ENCODE measurements around the gene DNMT3B.

Gene DNMT3B

DNA sequence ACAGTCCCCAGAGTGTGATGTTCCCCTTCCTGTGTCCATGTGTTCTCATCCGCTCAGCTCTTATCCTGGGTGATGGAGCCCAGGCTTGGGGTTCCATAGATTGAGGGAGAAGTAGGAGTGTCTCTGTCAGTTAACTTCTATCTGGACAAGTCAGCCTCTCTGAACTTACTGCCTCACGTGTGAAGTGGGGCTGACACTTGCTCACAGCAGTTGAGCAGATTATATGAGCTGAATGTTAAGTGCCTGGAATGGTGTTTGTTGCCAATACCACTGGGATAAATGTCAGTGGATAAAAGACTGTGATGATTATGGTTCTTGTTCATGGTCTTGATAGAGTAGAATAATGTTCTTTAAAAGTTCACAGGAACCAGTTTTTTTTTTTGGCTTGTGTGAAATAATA is 79.4 kb downstream of the DNMT3B start:
- no peaks in the 10 kb centered on the region for H3K9me3 ChIP-seq
- TF ChIP-seq, protein P1, sequence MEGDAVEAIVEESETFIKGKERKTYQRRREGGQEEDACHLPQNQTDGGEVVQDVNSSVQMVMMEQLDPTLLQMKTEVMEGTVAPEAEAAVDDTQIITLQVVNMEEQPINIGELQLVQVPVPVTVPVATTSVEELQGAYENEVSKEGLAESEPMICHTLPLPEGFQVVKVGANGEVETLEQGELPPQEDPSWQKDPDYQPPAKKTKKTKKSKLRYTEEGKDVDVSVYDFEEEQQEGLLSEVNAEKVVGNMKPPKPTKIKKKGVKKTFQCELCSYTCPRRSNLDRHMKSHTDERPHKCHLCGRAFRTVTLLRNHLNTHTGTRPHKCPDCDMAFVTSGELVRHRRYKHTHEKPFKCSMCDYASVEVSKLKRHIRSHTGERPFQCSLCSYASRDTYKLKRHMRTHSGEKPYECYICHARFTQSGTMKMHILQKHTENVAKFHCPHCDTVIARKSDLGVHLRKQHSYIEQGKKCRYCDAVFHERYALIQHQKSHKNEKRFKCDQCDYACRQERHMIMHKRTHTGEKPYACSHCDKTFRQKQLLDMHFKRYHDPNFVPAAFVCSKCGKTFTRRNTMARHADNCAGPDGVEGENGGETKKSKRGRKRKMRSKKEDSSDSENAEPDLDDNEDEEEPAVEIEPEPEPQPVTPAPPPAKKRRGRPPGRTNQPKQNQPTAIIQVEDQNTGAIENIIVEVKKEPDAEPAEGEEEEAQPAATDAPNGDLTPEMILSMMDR (IDR thresholded peaks at IDR 0.05; ENCODE audit: low read depth, low read length): no peak
- H3K36me3 ChIP-seq: peaks cover 90% of the 10 kb centered on the region
- H3K27me3 ChIP-seq: no peaks in the 10 kb centered on the region
- no peak for DNase-seq
- no peak overlapping the region for H3K4me3 ChIP-seq (ENCODE audit: low read depth, low read length)
- H3K4me1 ChIP-seq: peaks cover 8% of the 10 kb centered on the region

DNA sequence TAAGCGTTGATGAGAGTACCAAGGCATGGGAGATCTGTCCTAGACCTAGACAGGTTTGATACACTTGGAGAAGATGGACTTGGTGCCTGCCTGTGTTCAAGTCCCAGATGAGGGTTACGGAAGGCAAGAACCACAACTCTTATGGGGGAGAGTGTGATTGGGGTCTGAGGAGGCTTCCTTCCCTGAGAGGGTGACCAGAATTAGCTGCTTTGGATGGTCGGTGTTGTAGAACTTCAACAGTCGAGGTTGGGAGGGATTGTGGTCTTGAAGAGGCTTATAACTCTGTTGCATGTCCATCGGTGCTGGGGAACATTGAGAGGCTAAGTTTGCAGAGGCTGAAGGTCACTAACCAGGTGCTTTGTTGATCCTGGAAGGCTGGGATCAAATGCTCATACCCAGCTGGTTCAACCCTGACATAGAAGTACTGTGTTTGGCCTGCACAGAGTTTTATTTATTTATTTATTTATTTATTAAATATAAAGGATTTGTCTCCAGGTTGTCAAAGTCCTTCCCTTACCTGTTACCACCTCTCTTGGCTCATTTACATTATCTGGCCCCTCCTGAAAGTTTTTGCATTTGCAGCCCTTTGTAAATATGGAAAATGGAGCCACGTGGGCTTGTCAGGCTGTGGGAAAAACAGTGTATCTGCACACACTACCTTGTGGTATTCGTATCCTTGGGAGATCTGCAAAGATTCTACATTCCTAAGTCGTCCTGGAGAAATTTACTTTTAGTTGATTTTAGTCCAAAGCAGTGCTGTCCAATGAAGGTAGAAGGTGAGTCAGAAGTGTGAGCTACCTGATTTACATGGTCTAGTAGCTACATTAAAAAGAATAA is 80.7 kb downstream of the DNMT3B start:
- TF ChIP-seq, protein P1 (IDR thresholded peaks at IDR 0.05; ENCODE audit: low read depth, low read length): no peak
- Histone ChIP-seq H3K9me3 (no peaks in the 10 kb centered on the region), H3K4me1 (peaks cover 8% of the 10 kb centered on the region), H3K4me3 (ENCODE audit: low read depth, low read length) (no peak overlapping the region), H3K36me3 (peaks cover 90% of the 10 kb centered on the region), H3K27me3 (no peaks in the 10 kb centered on the region)
- no peak for DNase-seq

DNA sequence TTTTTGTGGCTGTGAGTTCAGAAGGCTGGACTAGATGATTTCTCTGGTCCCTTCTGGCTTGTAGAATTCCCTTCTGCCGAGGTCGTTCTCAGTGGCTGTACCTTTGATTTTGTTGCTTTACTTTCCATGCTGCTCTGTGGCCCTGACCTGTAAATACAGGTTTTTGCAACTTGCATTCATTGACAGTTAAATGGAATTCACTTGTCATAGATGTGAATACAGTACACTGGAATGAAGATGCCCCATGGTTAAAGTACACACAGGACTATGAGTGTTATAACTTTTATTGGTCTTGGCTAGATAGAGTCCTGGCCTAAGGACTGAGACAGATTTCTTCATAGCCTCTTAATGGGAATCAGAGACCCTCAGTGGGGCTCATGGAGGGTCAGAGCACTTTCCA is 83.6 kb downstream of the DNMT3B start:
- TF ChIP-seq, protein P1 (IDR thresholded peaks at IDR 0.05; ENCODE audit: low read depth, low read length): no peak
- no peaks in the 10 kb centered on the region for H3K9me3 ChIP-seq
- H3K4me3 ChIP-seq (ENCODE audit: low read depth, low read length): no peak overlapping the region
- no peak for DNase-seq
- peaks cover 80% of the 10 kb centered on the region for H3K36me3 ChIP-seq
- H3K27me3 ChIP-seq: no peaks in the 10 kb centered on the region
- H3K4me1 ChIP-seq: no peaks in the 10 kb centered on the region

DNA sequence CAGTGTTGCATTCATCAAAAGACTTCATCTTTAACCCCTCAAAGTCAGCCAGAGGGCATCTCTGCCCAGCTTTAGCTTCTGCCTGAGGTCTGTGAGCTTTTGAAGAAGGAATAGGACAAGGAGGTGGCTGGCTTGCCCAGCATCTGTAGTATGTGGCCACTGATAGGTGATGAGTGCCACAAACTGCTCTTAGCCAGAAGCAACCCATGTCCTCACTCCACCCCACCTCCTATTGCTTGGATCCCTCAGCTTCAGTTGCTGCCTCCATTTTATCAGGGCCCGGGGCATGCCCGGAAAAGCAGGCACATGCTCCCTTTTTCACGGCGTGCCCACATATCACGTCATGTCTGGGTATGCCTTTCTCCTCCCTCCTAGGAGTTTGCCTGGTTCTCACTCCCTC is 84.7 kb downstream of the DNMT3B start:
- peaks cover 80% of the 10 kb centered on the region for H3K36me3 ChIP-seq
- H3K9me3 ChIP-seq: no peaks in the 10 kb centered on the region
- H3K4me1 ChIP-seq: no peaks in the 10 kb centered on the region
- H3K27me3 ChIP-seq: no peaks in the 10 kb centered on the region
- H3K4me3 ChIP-seq (ENCODE audit: low read depth, low read length): no peak overlapping the region
- TF ChIP-seq, protein P1 (IDR thresholded peaks at IDR 0.05; ENCODE audit: low read depth, low read length): no peak
- DNase-seq: no peak

DNA sequence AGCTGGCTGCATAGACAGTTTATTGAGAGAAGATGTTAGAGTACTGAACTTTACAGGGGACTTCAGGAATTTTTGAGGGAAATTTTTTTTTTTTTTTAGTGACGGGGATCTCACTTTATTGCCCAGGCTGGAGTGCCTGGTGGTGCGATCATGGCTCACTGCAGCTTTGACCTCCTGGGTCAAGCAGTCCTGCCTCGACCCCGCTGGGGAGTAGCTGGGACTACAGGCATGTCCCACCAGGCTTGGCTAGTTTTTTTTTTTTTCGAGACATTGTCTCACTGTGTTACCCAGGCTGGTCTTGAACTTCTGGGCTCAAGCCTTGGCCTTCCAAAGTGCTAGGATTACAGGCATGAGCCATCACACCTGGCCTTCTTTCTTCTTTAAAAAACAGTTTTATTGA is 85.8 kb downstream of the DNMT3B start:
- H3K4me3 ChIP-seq (ENCODE audit: low read depth, low read length): no peak overlapping the region
- TF ChIP-seq, protein P1 (IDR thresholded peaks at IDR 0.05; ENCODE audit: low read depth, low read length): no peak
- no peak for DNase-seq
- no peaks in the 10 kb centered on the region for H3K4me1 ChIP-seq
- H3K9me3 ChIP-seq: no peaks in the 10 kb centered on the region
- H3K36me3 ChIP-seq: peaks cover 71% of the 10 kb centered on the region
- H3K27me3 ChIP-seq: no peaks in the 10 kb centered on the region

DNA sequence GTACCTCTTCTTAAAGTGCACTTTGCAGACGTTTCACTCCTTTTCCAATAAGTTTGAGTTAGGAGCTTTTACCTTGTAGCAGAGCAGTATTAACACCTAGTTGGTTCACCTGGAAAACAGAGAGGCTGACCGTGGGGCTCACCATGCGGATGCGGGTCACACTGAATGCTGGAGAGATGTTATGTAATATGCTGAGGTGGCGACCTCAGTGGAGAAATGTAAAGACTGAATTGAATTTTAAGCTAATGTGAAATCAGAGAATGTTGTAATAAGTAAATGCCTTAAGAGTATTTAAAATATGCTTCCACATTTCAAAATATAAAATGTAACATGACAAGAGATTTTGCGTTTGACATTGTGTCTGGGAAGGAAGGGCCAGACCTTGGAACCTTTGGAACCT is 86.7 kb downstream of the DNMT3B start:
- Histone ChIP-seq H3K4me1 (no peaks in the 10 kb centered on the region), H3K36me3 (peaks cover 64% of the 10 kb centered on the region)
- DNase-seq: no peak

More for the DNA sequence above, 86.7 kb downstream of the DNMT3B start:
- Histone ChIP-seq H3K9me3 (no peaks in the 10 kb centered on the region), H3K4me3 (ENCODE audit: low read depth, low read length) (no peak overlapping the region), H3K27me3 (no peaks in the 10 kb centered on the region)
- TF ChIP-seq, protein P1 (IDR thresholded peaks at IDR 0.05; ENCODE audit: low read depth, low read length): no peak
